Measurements from ENCODE around the gene C16orf82. TPM values are rescaled to one million over a fixed set of nuclear protein-coding genes. Genes with fewer than 3 reads are reported as not detected.

The C16orf82 gene
- total RNA-seq, 1 donor from 2014 or later = not detected

DNA sequence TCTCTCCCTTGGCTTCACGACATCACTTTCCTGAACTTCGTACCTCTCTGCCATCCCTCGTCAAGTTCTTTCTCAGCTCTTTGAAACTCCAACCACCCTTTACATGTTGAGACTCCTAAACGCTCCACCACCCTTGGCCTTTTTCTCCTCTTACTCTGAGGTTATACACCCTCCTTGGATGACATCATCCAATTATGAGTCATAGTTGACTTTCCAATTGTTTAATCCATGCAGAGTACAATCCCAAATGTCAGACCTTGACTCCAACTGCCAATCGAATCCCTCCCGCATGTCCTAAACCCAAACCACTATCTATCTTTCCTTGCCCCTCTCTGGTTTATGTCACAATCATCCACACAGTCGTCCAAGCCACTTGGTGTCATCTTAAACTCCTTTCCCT is 18.4 kb upstream of the C16orf82 start:
- H3K27me3 Mint-ChIP-seq (ENCODE audit: unreplicated experiment) = peaks cover 5% of the 10 kb centered on the region
- H3K9me3 Mint-ChIP-seq (ENCODE audit: unreplicated experiment) = no peaks in the 10 kb centered on the region
- no peaks in the 10 kb centered on the region for H3K36me3 Mint-ChIP-seq (ENCODE audit: low read depth, unreplicated experiment)
- H3K27ac Mint-ChIP-seq (ENCODE audit: unreplicated experiment) = no peak overlapping the region
- no peak for DNase-seq (ENCODE audit: low spot score)
- TF ChIP-seq, protein P1, sequence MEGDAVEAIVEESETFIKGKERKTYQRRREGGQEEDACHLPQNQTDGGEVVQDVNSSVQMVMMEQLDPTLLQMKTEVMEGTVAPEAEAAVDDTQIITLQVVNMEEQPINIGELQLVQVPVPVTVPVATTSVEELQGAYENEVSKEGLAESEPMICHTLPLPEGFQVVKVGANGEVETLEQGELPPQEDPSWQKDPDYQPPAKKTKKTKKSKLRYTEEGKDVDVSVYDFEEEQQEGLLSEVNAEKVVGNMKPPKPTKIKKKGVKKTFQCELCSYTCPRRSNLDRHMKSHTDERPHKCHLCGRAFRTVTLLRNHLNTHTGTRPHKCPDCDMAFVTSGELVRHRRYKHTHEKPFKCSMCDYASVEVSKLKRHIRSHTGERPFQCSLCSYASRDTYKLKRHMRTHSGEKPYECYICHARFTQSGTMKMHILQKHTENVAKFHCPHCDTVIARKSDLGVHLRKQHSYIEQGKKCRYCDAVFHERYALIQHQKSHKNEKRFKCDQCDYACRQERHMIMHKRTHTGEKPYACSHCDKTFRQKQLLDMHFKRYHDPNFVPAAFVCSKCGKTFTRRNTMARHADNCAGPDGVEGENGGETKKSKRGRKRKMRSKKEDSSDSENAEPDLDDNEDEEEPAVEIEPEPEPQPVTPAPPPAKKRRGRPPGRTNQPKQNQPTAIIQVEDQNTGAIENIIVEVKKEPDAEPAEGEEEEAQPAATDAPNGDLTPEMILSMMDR (IDR thresholded peaks at IDR 0.05; ENCODE audit: unreplicated experiment) = no peak
- H3K4me3 Mint-ChIP-seq (ENCODE audit: unreplicated experiment) = no peak overlapping the region
- no peaks in the 10 kb centered on the region for H3K4me1 Mint-ChIP-seq (ENCODE audit: unreplicated experiment)

DNA sequence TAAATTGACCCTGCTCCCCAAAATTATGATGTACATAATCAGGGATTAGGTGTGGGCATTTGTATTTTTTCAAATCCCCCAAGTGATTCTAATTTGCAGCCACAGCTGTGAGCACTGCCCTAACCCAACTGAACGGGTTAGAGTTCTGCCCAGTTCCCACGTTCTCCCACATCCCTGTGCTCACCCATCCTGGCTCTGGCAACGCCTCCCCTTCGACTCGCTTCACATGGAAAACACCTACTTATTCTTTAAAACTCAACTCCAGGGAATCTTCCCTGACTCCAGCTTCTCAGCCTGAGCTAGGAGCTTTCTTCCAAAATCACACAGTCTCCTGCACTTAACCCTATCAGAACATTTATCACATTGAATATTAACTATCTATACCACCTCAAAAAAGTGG is 17.6 kb upstream of the C16orf82 start:
- peaks cover 5% of the 10 kb centered on the region for H3K27me3 Mint-ChIP-seq (ENCODE audit: unreplicated experiment)
- H3K36me3 Mint-ChIP-seq (ENCODE audit: low read depth, unreplicated experiment) = no peaks in the 10 kb centered on the region
- no peak overlapping the region for H3K27ac Mint-ChIP-seq (ENCODE audit: unreplicated experiment)
- H3K9me3 Mint-ChIP-seq (ENCODE audit: unreplicated experiment) = no peaks in the 10 kb centered on the region
- no peak overlapping the region for H3K4me3 Mint-ChIP-seq (ENCODE audit: unreplicated experiment)
- DNase-seq (ENCODE audit: low spot score) = no peak
- H3K4me1 Mint-ChIP-seq (ENCODE audit: unreplicated experiment) = no peaks in the 10 kb centered on the region
- TF ChIP-seq, protein P1 (IDR thresholded peaks at IDR 0.05; ENCODE audit: unreplicated experiment) = no peak

DNA sequence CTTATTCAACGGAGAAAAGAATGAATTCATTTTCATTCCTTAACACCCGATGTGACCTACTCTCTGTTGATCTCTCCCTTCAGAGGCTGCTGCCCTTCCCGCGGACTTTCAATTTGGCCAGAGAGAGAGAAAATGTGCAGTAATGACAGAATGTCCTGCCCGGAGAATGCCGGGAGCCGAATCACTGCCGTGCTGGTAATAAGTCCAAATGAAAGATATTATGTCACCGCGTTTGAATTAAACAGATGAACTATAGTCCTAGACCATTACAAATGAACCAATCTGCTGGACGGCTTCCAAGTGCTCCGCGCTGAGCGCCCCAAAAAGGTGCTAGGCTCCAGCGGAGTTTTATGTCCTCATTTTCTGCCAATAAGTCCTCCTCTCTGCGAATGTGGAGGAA is 14.7 kb upstream of the C16orf82 start:
- Mint-ChIP-seq H3K9me3 (ENCODE audit: unreplicated experiment) (peaks cover 4% of the 10 kb centered on the region), H3K27ac (ENCODE audit: unreplicated experiment) (no peak overlapping the region), H3K4me1 (ENCODE audit: unreplicated experiment) (no peaks in the 10 kb centered on the region), H3K36me3 (ENCODE audit: low read depth, unreplicated experiment) (no peaks in the 10 kb centered on the region), H3K27me3 (ENCODE audit: unreplicated experiment) (peaks cover 8% of the 10 kb centered on the region), H3K4me3 (ENCODE audit: unreplicated experiment) (no peak overlapping the region)
- DNase-seq (ENCODE audit: low spot score) = no peak
- TF ChIP-seq, protein P1 (IDR thresholded peaks at IDR 0.05; ENCODE audit: unreplicated experiment) = no peak

DNA sequence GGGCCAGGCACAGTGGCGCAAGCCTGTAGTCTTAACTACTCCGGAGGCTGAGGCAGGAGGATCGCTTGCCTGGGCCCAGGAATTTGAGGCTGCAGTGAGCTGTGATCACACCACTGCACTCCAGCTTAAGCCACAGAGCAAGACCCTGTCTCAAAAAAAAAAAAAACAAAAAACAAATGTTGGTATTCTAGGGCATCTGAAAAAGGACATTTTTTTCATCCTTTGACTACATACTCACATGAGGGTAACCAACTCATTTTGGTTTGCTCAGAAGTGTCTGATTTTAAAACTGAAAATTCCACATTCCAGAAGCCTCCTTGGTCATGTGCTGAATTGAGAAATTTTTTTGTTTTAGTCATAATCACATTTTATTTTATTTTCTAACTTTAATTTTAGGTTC is 12.7 kb upstream of the C16orf82 start:
- H3K4me1 Mint-ChIP-seq (ENCODE audit: unreplicated experiment) = no peaks in the 10 kb centered on the region
- no peak overlapping the region for H3K4me3 Mint-ChIP-seq (ENCODE audit: unreplicated experiment)
- no peak overlapping the region for H3K27ac Mint-ChIP-seq (ENCODE audit: unreplicated experiment)
- peaks cover 8% of the 10 kb centered on the region for H3K27me3 Mint-ChIP-seq (ENCODE audit: unreplicated experiment)
- TF ChIP-seq, protein P1 (IDR thresholded peaks at IDR 0.05; ENCODE audit: unreplicated experiment) = no peak
- H3K9me3 Mint-ChIP-seq (ENCODE audit: unreplicated experiment) = peaks cover 4% of the 10 kb centered on the region
- DNase-seq (ENCODE audit: low spot score) = no peak
- H3K36me3 Mint-ChIP-seq (ENCODE audit: low read depth, unreplicated experiment) = no peaks in the 10 kb centered on the region

DNA sequence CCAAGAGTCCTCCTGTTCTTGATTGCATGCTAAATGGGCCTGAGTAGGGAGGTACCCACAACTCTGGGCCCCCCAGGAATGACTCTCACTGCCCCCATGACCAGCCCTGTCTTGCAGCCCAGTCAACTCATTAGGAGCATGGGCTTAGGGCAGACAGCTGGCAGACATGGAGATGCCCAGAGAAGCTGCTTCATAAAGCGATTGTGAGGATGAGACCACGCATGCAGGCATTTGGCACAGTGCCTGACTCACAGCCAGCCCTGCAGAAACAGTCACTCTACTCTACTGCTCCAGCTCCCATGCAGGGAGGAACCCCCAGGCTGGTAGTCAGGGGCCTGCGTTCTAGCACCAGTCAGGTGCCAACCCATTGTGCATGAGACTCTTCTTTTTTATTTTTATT is 8.4 kb upstream of the C16orf82 start:
- peaks cover 10% of the 10 kb centered on the region for H3K9me3 Mint-ChIP-seq (ENCODE audit: unreplicated experiment)
- H3K4me3 Mint-ChIP-seq (ENCODE audit: unreplicated experiment) = no peak overlapping the region

More for the DNA sequence above, 8.4 kb upstream of the C16orf82 start:
- no peak for DNase-seq (ENCODE audit: low spot score)
- Mint-ChIP-seq H3K27me3 (ENCODE audit: unreplicated experiment) (peaks cover 3% of the 10 kb centered on the region), H3K4me1 (ENCODE audit: unreplicated experiment) (no peaks in the 10 kb centered on the region), H3K27ac (ENCODE audit: unreplicated experiment) (no peak overlapping the region), H3K36me3 (ENCODE audit: low read depth, unreplicated experiment) (no peaks in the 10 kb centered on the region)
- TF ChIP-seq, protein P1 (IDR thresholded peaks at IDR 0.05; ENCODE audit: unreplicated experiment) = no peak
